Ovary (tissue), 9 donors: Measurements from ENCODE around the gene IGSF21. TPM values are rescaled to one million over a fixed set of nuclear protein-coding genes. Genes with fewer than 3 reads are reported as not detected.

ENCODE experiments used
- DNase-seq, 5 donors: peaks; one replicate each; pipeline ENCODE4 v3.0.0-alpha.2; 2019 to 2020
- H3K27ac ChIP-seq, 2 donors: fragments of 200-600 bp; one replicate each; pipeline versions ENCODE4 v1.5.1 to v1.8.0; 2019 to 2022
- H3K27me3 ChIP-seq: fragments of 200-600 bp; one replicate; pipeline ENCODE4 v1.8.0; 2022
- H3K36me3 ChIP-seq: fragments of 200-600 bp; sonication (generic); one replicate; pipeline ENCODE4 v1.5.1; 2019
- H3K4me1 ChIP-seq: one replicate; pipeline ENCODE4 v1.8.1; 2013; ENCODE audit warnings: mild to moderate bottlenecking, moderate library complexity; ENCODE audit not compliant: insufficient read depth
- H3K4me3 ChIP-seq: fragments of 200-600 bp; sonication (generic); one replicate; pipeline ENCODE4 v1.5.1; 2017
- H3K9me3 ChIP-seq, 2 donors: fragments of 200-600 bp in 1 of 2; sonication (generic) in 1 of 2; one replicate each; pipeline versions ENCODE4 v1.5.1 to v1.8.1; 2013 to 2019; ENCODE audit warnings: mild to moderate bottlenecking in 1 of 2, moderate library complexity in 1 of 2
- CTCF ChIP-seq, 3 donors: fragments of 450-650 bp in 2 of 3; fragments of 200-600 bp in 1 of 3; IDR thresholded peaks; one replicate each; pipeline versions ENCODE4 v1.5.1 to v1.8.0; 2016 to 2022; ENCODE audit warnings: antibody characterized with exemption in 3 of 3, mild to moderate bottlenecking in 1 of 3
- EP300 ChIP-seq: sonication (generic); formaldehyde crosslinking; IDR thresholded peaks from one replicate; pipeline ENCODE4 v1.6.1; 2017; ENCODE audit warnings: antibody characterized with exemption
- POLR2A ChIP-seq: fragments of 450-650 bp; IDR thresholded peaks from one replicate; pipeline ENCODE4 v1.6.1; 2017; ENCODE audit warnings: antibody characterized with exemption, mild to moderate bottlenecking, moderate library complexity
- WGBS, 3 donors: extraction: QIAGEN DNeasy Blood & Tissue Kit in 1 of 3; methylation state at CpG; one replicate each; pipeline versions ENCODE4 v1.1.5 to v1.1.7; 2013 to 2017; 5-methylcytosine and 5-hydroxymethylcytosine counted together
- intact Hi-C, 4 donors: fragments of 100-400 bp; cut with DNase I; formaldehyde crosslinking; loops; one replicate each; pipeline versions ENCODE4 v1.11.0 to v1.15.1; 2022 to 2023
- polyA plus RNA-seq, 2 donors: library from polyadenylated mRNA; stranded (reverse); fragments of 200-250 nt in 1 of 2; fragments of 350-450 nt in 1 of 2; fragmentation: Illumina TruSeq in 1 of 2; extraction: RNeasy Lipid Tissue Mini Kit (QIAGEN cat#74804) in 1 of 2; gene quantifications; one replicate each; pipeline ENCODE4 v1.2.3, GENCODE V29; 2013 to 2014
- total RNA-seq, 7 donors: library from RNA; depleted of rRNA in 2 of 7; stranded (reverse); fragments of >200 nt in 2 of 7; fragmentation: NEBNext Ultra II Directional in 3 of 7; extraction: Animal tissue kit (Norgen Biotek cat#: 25700) in 3 of 7; gene quantifications; one replicate each; pipeline versions ENCODE4 v1.1.0 to v1.2.4, GENCODE V29; 2016 to 2023
- donor health status: DM: no; HTN: no; CAD: no; lungs with moderate emphysema.
- donor health status: DM: no; HTN: no; CAD: no.
- donor health status: Bipolar disorder and iron deficiency.
- donor health status: DM: yes; HTN: yes; CAD: no.
- donor health status: DM: no; HTN: no; CAD: no.
- donor health status: DM: yes; HTN: yes; CAD: no.

The IGSF21 gene
- total and polyA plus RNA-seq, 9 donors = 0.24 to 4.5 (median 1.3) TPM

- no peak overlapping the region for H3K27ac ChIP-seq
- H3K9me3 ChIP-seq = no peaks in the 10 kb centered on the region
- no peaks in the 10 kb centered on the region for H3K36me3 ChIP-seq
- H3K4me3 ChIP-seq = no peak overlapping the region
- no peaks in the 10 kb centered on the region for H3K4me1 ChIP-seq
- TF ChIP-seq EP300 = no peak
- TF ChIP-seq CTCF (IDR thresholded peaks at IDR 0.05) = no peak
- TF ChIP-seq POLR2A = no peak
- no peak for DNase-seq
- WGBS, 3 donors = 81 to 87% (median 86%) methylated on average over 9 of the region's 9 CpGs
- intact Hi-C loops = no loop called here
- H3K27me3 ChIP-seq = no peaks in the 10 kb centered on the region
These were observed 287.1 kb downstream of the IGSF21 start for GRCh38 chr1:18394563-18395156.

GRCh38 chr1:18396247-18396980, 288.8 kb downstream of the IGSF21 start:
- H3K4me1 ChIP-seq = no peaks in the 10 kb centered on the region
- intact Hi-C loops = no loop called here
- H3K27me3 ChIP-seq = no peaks in the 10 kb centered on the region
- H3K27ac ChIP-seq = no peak overlapping the region
- no peak overlapping the region for H3K4me3 ChIP-seq
- H3K36me3 ChIP-seq = no peaks in the 10 kb centered on the region
- DNase-seq = no peak
- WGBS, 3 donors = 62 to 72% (median 64%) methylated on average over 7 of the region's 7 CpGs
- H3K9me3 ChIP-seq = no peaks in the 10 kb centered on the region
- no peak for TF ChIP-seq CTCF (IDR thresholded peaks at IDR 0.05)
- no peak for TF ChIP-seq EP300
- no peak for TF ChIP-seq POLR2A

- TF ChIP-seq POLR2A (no peak), EP300 (no peak), CTCF (IDR thresholded peaks at IDR 0.05) (no peak)
- no peaks in the 10 kb centered on the region for H3K27me3 ChIP-seq
- H3K27ac ChIP-seq = no peak overlapping the region
- no peak for DNase-seq
- H3K4me3 ChIP-seq = no peak overlapping the region
- no peaks in the 10 kb centered on the region for H3K4me1 ChIP-seq
- WGBS, 3 donors = 80 to 88% (median 81%) methylated on average over 4 of the region's 4 CpGs
- no peaks in the 10 kb centered on the region for H3K36me3 ChIP-seq
- intact Hi-C loops = no loop called here
- no peaks in the 10 kb centered on the region for H3K9me3 ChIP-seq
These were observed 290.0 kb downstream of the IGSF21 start for GRCh38 chr1:18397641-18398040.

GRCh38 chr1:18398791-18399530, 291.4 kb downstream of the IGSF21 start:
- no peaks in the 10 kb centered on the region for H3K36me3 ChIP-seq
- no peak overlapping the region for H3K4me3 ChIP-seq
- H3K27me3 ChIP-seq = no peaks in the 10 kb centered on the region
- WGBS, 3 donors = 43 to 46% (median 45%) methylated on average over 5 of the region's 5 CpGs
- H3K9me3 ChIP-seq = no peaks in the 10 kb centered on the region
- H3K27ac ChIP-seq = no peak overlapping the region
- no peaks in the 10 kb centered on the region for H3K4me1 ChIP-seq
- intact Hi-C loops = no loop called here
- DNase-seq = no peak
- no peak for TF ChIP-seq EP300
- no peak for TF ChIP-seq POLR2A
- no peak for TF ChIP-seq CTCF (IDR thresholded peaks at IDR 0.05)
